LNCaP clone FGC (cell line): ENCODE data around the gene ACSBG1.
A peak's percentile ranks its signal among the peaks of the same experiment; 100 is the strongest.
"Not testable (repeated sequence)": the region's sequence is repeated elsewhere in the genome, so short reads cannot be mapped to it uniquely, and the experiment has no call there.

ENCODE experiments used
- DNase-seq: peaks from one replicate; pipeline ENCODE4 v3.0.0-alpha.2; 2011; ENCODE audit warnings: low read depth
- H3K4me3 ChIP-seq: 2 replicates; pipeline ENCODE4 v1.5.1; 2011; ENCODE audit warnings: mild to moderate bottlenecking, low read depth, low read length, control low read depth
- TF ChIP-seq, protein P1 (sequence below): IDR thresholded peaks from 2 replicates; pipeline ENCODE4 v1.5.1; 2012; ENCODE audit warnings: mild to moderate bottlenecking; ENCODE audit not compliant: control insufficient read depth, insufficient read depth; ENCODE audit errors: extremely low read depth

The ACSBG1 gene

DNA sequence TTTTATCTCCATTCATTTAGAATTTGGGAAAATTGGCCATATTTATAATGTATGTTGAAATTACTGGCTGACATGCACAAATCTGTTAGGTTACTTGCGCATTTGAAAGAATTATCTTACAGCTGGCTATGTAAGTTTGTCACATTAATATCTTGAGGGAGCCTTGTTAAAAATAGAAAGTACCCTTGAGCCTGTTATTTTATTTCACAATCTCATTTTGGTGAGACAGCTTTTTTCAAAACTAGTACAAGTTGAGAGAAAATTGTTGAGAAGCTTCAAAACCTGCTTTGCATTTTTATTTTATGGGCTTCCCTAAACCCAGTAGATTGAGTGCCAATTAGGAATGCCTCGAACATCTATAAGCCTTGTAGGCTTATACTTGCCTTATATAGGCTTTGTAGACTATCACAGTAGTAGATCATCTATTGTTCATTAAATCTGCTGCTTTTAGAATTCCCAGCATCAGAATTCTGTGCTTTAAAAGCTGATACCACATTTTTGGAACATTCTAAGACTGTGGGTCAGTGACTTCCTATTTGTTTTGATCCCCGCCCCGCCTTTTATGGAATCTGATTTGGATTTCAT is 78.9 kb downstream of the ACSBG1 start:
- no peak overlapping the region for H3K4me3 ChIP-seq
- TF ChIP-seq, protein P1, sequence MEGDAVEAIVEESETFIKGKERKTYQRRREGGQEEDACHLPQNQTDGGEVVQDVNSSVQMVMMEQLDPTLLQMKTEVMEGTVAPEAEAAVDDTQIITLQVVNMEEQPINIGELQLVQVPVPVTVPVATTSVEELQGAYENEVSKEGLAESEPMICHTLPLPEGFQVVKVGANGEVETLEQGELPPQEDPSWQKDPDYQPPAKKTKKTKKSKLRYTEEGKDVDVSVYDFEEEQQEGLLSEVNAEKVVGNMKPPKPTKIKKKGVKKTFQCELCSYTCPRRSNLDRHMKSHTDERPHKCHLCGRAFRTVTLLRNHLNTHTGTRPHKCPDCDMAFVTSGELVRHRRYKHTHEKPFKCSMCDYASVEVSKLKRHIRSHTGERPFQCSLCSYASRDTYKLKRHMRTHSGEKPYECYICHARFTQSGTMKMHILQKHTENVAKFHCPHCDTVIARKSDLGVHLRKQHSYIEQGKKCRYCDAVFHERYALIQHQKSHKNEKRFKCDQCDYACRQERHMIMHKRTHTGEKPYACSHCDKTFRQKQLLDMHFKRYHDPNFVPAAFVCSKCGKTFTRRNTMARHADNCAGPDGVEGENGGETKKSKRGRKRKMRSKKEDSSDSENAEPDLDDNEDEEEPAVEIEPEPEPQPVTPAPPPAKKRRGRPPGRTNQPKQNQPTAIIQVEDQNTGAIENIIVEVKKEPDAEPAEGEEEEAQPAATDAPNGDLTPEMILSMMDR: no peak
- no peak for DNase-seq

DNA sequence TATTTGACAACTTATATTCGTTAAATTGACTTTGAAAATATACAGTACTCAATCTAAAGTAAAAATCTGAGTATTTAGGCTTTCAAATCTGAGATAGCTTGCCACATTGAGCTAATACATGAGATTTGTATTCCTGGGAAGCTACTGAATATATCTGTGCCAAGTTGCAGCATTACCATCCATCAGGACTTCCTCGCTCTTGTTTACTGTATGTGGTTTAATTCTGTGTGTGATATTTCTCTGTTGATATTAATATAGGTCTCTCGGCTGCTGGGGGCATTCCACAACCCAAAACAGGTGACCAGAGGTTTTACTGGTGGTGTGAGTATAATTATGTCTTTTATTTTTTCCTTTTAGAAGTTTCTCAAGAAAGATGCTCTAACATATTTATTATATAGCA is 79.4 kb downstream of the ACSBG1 start:
- TF ChIP-seq, protein P1: no peak
- no peak for DNase-seq
- no peak overlapping the region for H3K4me3 ChIP-seq

DNA sequence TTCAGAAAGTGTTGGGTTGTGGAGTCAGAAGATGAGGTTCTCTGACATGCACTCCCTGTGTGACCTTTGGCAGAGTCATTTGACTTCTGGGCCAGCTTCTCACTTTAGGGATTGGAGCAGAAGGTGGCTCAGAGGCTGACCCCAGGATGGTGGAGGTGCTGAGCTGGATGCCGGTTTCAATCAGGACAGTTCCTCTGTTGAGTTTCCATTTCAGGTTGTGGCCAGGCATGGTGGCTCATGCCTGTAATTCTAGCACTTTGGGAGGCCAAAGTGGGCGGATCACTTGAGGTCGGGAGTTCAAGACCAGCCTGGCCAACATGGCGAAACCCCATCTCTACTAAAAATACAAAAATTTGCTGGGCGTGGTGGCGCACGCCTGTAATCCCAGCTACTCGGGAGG is 83.3 kb downstream of the ACSBG1 start:
- not testable (repeated sequence) for DNase-seq, H3K4me3 ChIP-seq

DNA sequence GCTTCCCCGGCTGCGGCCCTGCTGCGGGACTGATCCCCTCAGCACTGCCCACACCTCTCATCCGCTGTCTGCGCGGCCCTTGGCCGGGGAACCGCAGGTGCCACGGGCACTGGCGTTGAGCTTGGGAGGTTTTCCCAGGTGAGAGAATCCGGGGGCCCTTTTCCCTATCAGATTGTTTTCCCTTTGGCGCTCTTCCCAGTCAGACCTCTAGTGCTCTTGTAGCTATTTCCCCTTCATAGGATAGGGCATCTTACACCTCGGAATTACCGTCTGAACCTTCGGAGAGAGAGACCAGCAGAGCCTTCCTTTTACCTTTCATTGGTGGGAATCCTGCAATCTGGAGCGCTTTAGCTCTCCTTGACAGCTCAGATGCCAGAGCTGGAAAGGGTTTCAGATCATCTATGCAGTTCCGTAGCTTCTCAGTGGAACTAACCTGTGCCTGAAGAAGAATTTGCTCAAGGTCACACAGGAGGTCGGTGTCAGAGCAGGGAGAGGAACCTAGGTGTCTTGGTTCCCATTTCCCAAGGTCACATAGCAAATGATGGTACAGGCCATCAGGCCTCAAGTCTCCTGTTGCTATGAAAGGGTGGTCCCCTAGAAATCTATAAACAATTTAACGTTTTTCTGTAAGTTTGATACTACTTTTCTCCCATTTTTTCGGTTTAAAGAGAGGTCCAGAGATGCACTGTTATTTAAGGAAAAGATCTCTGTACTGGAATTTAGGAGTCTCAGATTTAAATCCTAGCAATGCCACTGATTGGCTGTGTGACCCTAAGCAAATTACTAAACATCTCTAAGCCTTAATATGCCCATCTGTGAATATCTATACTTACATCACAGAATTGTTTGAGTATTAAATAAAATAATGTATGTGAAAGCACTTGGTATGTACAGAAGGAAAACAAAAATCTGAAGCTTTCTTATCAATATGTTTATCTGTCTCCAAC is 84.3 kb downstream of the ACSBG1 start:
- DNase-seq: no peak
- H3K4me3 ChIP-seq: peak overlapping the region; percentile 65
- TF ChIP-seq, protein P1: no peak

DNA sequence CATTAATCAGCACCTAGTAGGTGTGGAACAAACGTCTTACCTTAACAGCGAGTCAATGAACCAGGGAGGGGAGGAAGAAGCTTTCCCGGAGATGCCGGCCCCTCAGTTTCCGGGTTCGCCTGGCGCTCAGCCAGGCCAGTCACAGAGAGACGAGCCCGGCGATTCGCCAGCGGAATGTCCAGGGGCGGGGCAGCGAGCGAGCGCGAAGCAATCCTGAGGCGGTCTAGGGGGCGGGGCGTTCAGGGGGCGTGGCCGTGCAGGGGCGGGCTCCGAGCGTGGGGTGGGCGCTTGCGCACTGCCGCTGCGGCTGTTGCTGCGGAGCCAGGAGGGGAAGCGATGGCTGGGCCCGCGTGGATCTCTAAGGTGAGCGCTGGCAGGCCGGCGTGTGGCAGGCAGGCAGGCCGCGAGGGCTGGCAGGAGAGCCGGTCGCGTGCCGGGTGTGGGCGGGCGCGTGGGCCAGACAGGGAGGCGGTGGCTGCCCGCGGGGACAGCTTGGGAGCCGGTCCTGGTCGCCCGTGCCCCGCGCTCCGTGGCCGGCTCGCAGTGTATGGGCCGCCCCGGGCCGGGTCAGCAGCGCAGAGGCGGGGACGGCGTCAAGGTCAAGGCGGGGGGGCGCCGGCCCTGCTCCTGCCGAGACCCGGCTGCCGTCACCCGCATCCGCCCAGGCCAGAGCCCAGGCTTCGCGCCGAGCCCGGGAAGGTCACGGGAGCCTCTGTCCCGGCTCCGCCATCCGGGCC is 85.1 kb downstream of the ACSBG1 start, which contains the start of gene IDH3A:
Gene IDH3A, plus strand, starts transcription at position 295 of the 737 bp plus-strand sequence. Its CDS starts 42 bp downstream, at position 337.
- TF ChIP-seq, protein P1: no peak
- H3K4me3 ChIP-seq: peak within 1 kb of the TSS; percentile 65
- DNase-seq: peak; percentile 70

DNA sequence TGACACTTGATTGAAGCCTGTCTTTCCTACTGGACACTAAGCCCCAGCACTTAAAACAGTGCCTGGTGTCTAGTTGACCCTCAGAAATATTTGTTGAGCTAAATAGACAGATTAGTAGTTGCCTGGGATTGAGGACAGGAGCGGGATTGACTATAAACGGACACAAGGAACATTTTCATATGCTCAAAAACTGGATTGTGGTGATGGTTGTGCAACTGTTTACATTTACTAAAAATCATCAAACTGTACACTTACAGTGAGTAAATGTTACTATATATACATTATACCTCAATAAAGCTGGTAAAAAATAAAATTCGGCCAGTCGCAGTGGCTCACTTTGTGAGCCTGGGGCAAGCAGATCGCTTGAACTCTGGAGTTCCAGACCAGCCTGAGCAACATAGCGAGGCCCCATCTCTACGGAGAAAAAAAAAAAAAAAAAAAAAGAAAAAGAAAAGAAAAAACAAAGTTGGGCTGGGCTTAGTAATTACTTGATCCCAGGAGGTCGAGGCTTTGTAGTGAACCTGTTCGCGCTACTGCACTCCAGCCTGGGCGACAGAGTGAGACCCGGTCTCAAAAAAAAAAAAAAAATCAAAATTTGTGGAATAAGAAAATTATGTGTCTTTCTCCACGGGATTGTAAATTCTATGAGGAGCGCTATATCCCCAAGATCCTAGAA is 85.8 kb downstream of the ACSBG1 start:
- TF ChIP-seq, protein P1: no peak
- H3K4me3 ChIP-seq: peak overlapping the region; percentile 65
- no peak for DNase-seq
